Measurements from ENCODE around the gene SCYL3. TPM values are rescaled to one million over a fixed set of nuclear protein-coding genes. Genes with fewer than 3 reads are reported as not detected.
"Not testable (repeated sequence)": the region's sequence is repeated elsewhere in the genome, so short reads cannot be mapped to it uniquely, and the experiment has no call there.

The SCYL3 gene
- total RNA-seq, 1 experiment from 2014 or later, result 3.6 TPM

- Histone ChIP-seq H3K9ac (ENCODE audit: low read length) (no peak overlapping the region), H4K20me1 (ENCODE audit: low read length) (no peaks in the 10 kb centered on the region), H3K4me1 (ENCODE audit: insufficient read depth, low read length) (peaks cover 42% of the 10 kb centered on the region), H3K4me3 (ENCODE audit: low read length) (no peak overlapping the region), H3K27me3 (ENCODE audit: low read length) (no peaks in the 10 kb centered on the region), H3F3A (ENCODE audit: low read length, unreplicated experiment) (no peaks in the 10 kb centered on the region), H3K4me2 (ENCODE audit: low read length) (no peak overlapping the region), H3K36me3 (ENCODE audit: low read depth, low read length) (peaks cover 16% of the 10 kb centered on the region), H2AFZ (ENCODE audit: low read length) (no peak overlapping the region), H3K9me3 (ENCODE audit: low read length) (no peaks in the 10 kb centered on the region), H3K27ac (ENCODE audit: low read length) (peak overlapping the region; percentile 17), H3K9me2 (replicated peaks; ENCODE audit: low read length) (no peaks in the 10 kb centered on the region), H3K79me2 (ENCODE audit: low read length) (no peaks in the 10 kb centered on the region)
- CTCF ChIA-PET, result no interaction called here
- no TSS peak for BruUV-seq (replicated peaks)
- ATAC-seq (no peak), DNase-seq (peak; percentile 25)
- intact Hi-C loops (cut with micrococcal nuclease), result no loop called here
- TF ChIP-seq CTCF (conservative IDR thresholded peaks at IDR 0.05; ENCODE audit: low read depth, low read length), result no peak
- no peak for TF ChIP-seq EZH2 (IDR thresholded peaks at IDR 0.05; ENCODE audit: low read length, unreplicated experiment)
- no peak for TF ChIP-seq EZH2phosphoT487 (IDR thresholded peaks at IDR 0.05; ENCODE audit: borderline replicate concordance, low read length)
- POLR2A ChIA-PET (ENCODE audit: unreplicated experiment), result no interaction called here
These were observed 20.8 kb downstream of the SCYL3 start for GRCh38 chr1:169872906-169873305.

- H3K4me2 ChIP-seq (ENCODE audit: low read length); BruUV-seq (replicated peaks); DNase-seq; H3K9me3 ChIP-seq (ENCODE audit: low read length); CTCF ChIA-PET; H4K20me1 ChIP-seq (ENCODE audit: low read length); ATAC-seq; POLR2A ChIA-PET (ENCODE audit: unreplicated experiment); H2AFZ ChIP-seq (ENCODE audit: low read length); H3K27me3 ChIP-seq (ENCODE audit: low read length); H3F3A ChIP-seq (ENCODE audit: low read length, unreplicated experiment); intact Hi-C loops (cut with micrococcal nuclease); H3K27ac ChIP-seq (ENCODE audit: low read length); H3K9me2 ChIP-seq (replicated peaks; ENCODE audit: low read length); H3K79me2 ChIP-seq (ENCODE audit: low read length); H3K4me3 ChIP-seq (ENCODE audit: low read length); H3K9ac ChIP-seq (ENCODE audit: low read length): not testable (repeated sequence)
- H3K4me1 ChIP-seq (ENCODE audit: insufficient read depth, low read length), result peaks cover 42% of the 10 kb centered on the region
- H3K36me3 ChIP-seq (ENCODE audit: low read depth, low read length), result peaks cover 16% of the 10 kb centered on the region
These were observed 21.7 kb downstream of the SCYL3 start for GRCh38 chr1:169871988-169872387.

- H3K4me2 ChIP-seq (ENCODE audit: low read length), result no peak overlapping the region
- no peak overlapping the region for H3K4me3 ChIP-seq (ENCODE audit: low read length)
- ChIA-PET CTCF (no interaction called here), POLR2A (ENCODE audit: unreplicated experiment) (no interaction called here)
- no peaks in the 10 kb centered on the region for H3K9me3 ChIP-seq (ENCODE audit: low read length)
- DNase-seq (no peak), ATAC-seq (no peak)
- TF ChIP-seq EZH2 (IDR thresholded peaks at IDR 0.05; ENCODE audit: low read length, unreplicated experiment) (no peak), CTCF (conservative IDR thresholded peaks at IDR 0.05; ENCODE audit: low read depth, low read length) (no peak), EZH2phosphoT487 (IDR thresholded peaks at IDR 0.05; ENCODE audit: borderline replicate concordance, low read length) (no peak)
- H3K27me3 ChIP-seq (ENCODE audit: low read length), result no peaks in the 10 kb centered on the region
- no peaks in the 10 kb centered on the region for H3F3A ChIP-seq (ENCODE audit: low read length, unreplicated experiment)
- no peak overlapping the region for H3K9ac ChIP-seq (ENCODE audit: low read length)
- no peak overlapping the region for H2AFZ ChIP-seq (ENCODE audit: low read length)
- intact Hi-C loops (cut with micrococcal nuclease), result no loop called here
- peaks cover 16% of the 10 kb centered on the region for H3K36me3 ChIP-seq (ENCODE audit: low read depth, low read length)
- no peaks in the 10 kb centered on the region for H3K79me2 ChIP-seq (ENCODE audit: low read length)
- H3K27ac ChIP-seq (ENCODE audit: low read length), result no peak overlapping the region
- H3K9me2 ChIP-seq (replicated peaks; ENCODE audit: low read length), result no peaks in the 10 kb centered on the region
- no peaks in the 10 kb centered on the region for H4K20me1 ChIP-seq (ENCODE audit: low read length)
- no TSS peak for BruUV-seq (replicated peaks)
- H3K4me1 ChIP-seq (ENCODE audit: insufficient read depth, low read length), result peaks cover 47% of the 10 kb centered on the region
These were observed 24.3 kb downstream of the SCYL3 start for GRCh38 chr1:169869426-169869825.
